OCI-LY7 (cell line): ENCODE data around the gene BGLAP. TPM values are rescaled to one million over a fixed set of nuclear protein-coding genes. Genes with fewer than 3 reads are reported as not detected.
A peak's percentile ranks its signal among the peaks of the same experiment; 100 is the strongest.

Source experiments
- BruUV-seq: library from RNA; stranded (reverse); fragments of 400-500 nt; replicated peaks from 2 replicates; lab custom pipeline; 2021; lab: Mats Ljungman, UMichigan
- CTCF ChIA-PET: fragments of 300-600 bp; sonication (Branson Sonifier 250); formaldehyde crosslinking; loops from one replicate; lab custom pipeline; 2022; ENCODE audit warnings: antibody characterized with exemption; ENCODE audit not compliant: unreplicated experiment; lab: Charles Lee
- POLR2A ChIA-PET: fragments of 300-600 bp; sonication (Branson Sonifier 250); formaldehyde crosslinking; loops from one replicate; lab custom pipeline; 2022; ENCODE audit warnings: antibody characterized with exemption; lab: Charles Lee
- DNase-seq: peaks from one replicate; pipeline ENCODE4 v3.0.0-alpha.2; 2015; ENCODE audit warnings: low spot score
- H2AFZ ChIP-seq: fragments of 200-600 bp; sonication (generic), shearing (Covaris generic); 2 replicates; pipeline ENCODE4 v1.6.1; 2014; ENCODE audit warnings: mild to moderate bottlenecking, antibody characterized with exemption, low read length, moderate library complexity
- H3K27ac ChIP-seq: fragments of 200-600 bp; sonication (generic); 2 replicates; pipeline ENCODE4 v1.5.1; 2014; ENCODE audit warnings: mixed run types, low read depth, mild to moderate bottlenecking, moderate library complexity, low read length, inconsistent platforms; ENCODE audit not compliant: poor library complexity, severe bottlenecking
- H3K36me3 ChIP-seq: fragments of 200-600 bp; sonication (generic); 2 replicates; pipeline ENCODE4 v1.6.1; 2014; ENCODE audit warnings: mild to moderate bottlenecking, antibody characterized with exemption, low read length, moderate library complexity, mixed read lengths; ENCODE audit not compliant: insufficient read depth
- H3K4me1 ChIP-seq: fragments of 200-600 bp; sonication (generic); 2 replicates; pipeline ENCODE4 v1.5.1; 2014; ENCODE audit warnings: mild to moderate bottlenecking, low read length; ENCODE audit not compliant: insufficient read depth, poor library complexity, severe bottlenecking
- H3K4me2 ChIP-seq: fragments of 200-600 bp; sonication (generic); 2 replicates; pipeline ENCODE4 v1.6.1; 2014; ENCODE audit warnings: mild to moderate bottlenecking, low read length
- H3K4me3 ChIP-seq: fragments of 200-600 bp; sonication (generic); 2 replicates; pipeline ENCODE4 v1.5.1; 2014; ENCODE audit warnings: mild to moderate bottlenecking, low read depth, low read length; ENCODE audit not compliant: poor library complexity, severe bottlenecking
- H3K79me2 ChIP-seq: fragments of 200-600 bp; sonication (generic); 2 replicates; pipeline ENCODE4 v1.6.1; 2016; ENCODE audit warnings: low read depth, mild to moderate bottlenecking, low read length, moderate library complexity, mixed read lengths; ENCODE audit not compliant: insufficient read depth
- H3K9me2 ChIP-seq: fragments of 200-600 bp; sonication (generic); 2 replicates; pipeline ENCODE4 v1.6.1; 2016; ENCODE audit warnings: mild to moderate bottlenecking, low read length, mixed read lengths; ENCODE audit not compliant: insufficient read depth
- H3K9me3 ChIP-seq: fragments of 200-600 bp; sonication (generic); 2 replicates; pipeline ENCODE4 v1.6.1; 2014; ENCODE audit warnings: mild to moderate bottlenecking, mixed run types, low read length, mixed read lengths
- H4K20me1 ChIP-seq: fragments of 200-600 bp; sonication (generic); 2 replicates; pipeline ENCODE4 v1.6.1; 2014; ENCODE audit warnings: mild to moderate bottlenecking, antibody characterized with exemption, low read length, moderate library complexity, mixed read lengths; ENCODE audit not compliant: insufficient read depth
- CTCF ChIP-seq: fragments of 200-600 bp; sonication (generic); conservative IDR thresholded peaks from 2 replicates; pipeline ENCODE4 v1.5.1; 2014; ENCODE audit warnings: mild to moderate bottlenecking, antibody characterized with exemption, low read length, moderate library complexity, mixed read lengths
- EZH2phosphoT487 ChIP-seq: fragments of 200-600 bp; sonication (generic); IDR thresholded peaks from 2 replicates; pipeline ENCODE4 v1.6.1; 2018; ENCODE audit warnings: low read depth, borderline replicate concordance, mild to moderate bottlenecking, mixed run types, antibody characterized with exemption, low read length, moderate library complexity, mixed read lengths
- intact Hi-C: fragments of 100-400 bp; cut with micrococcal nuclease; formaldehyde crosslinking; loops from one replicate; pipeline ENCODE4 v1.10.0; 2022; ENCODE audit not compliant: unreplicated experiment
- total RNA-seq, 2 experiments: library from RNA; depleted of rRNA in 1 of 2; stranded (reverse); fragments of >200 nt in 1 of 2; shearing (Covaris generic) in 1 of 2; gene quantifications; 2 replicates each; pipeline ENCODE4 v1.2.3, GENCODE V29; 2014 to 2022

BGLAP gene
- total RNA-seq, 2 experiments from 2014 or later: 3.7 to 6.0 TPM

- ChIA-PET POLR2A (interaction anchor here (0.6 kb wide), 1 partner anchor 402 kb away, joined by 3 read pairs; no protein-coding TSS in a partner anchor), CTCF (no interaction called here)
- Histone ChIP-seq H3K27ac (no peak overlapping the region), H3K4me2 (no peak overlapping the region), H3K4me1 (peaks cover 18% of the 10 kb centered on the region), H2AFZ (no peak overlapping the region), H3K79me2 (peaks cover 39% of the 10 kb centered on the region), H4K20me1 (peaks cover 19% of the 10 kb centered on the region; the same call in 1 of the 2 replicates), H3K9me2 (no peaks in the 10 kb centered on the region), H3K9me3 (no peaks in the 10 kb centered on the region), H3K4me3 (no peak overlapping the region), H3K36me3 (peaks cover 85% of the 10 kb centered on the region)
- intact Hi-C loops: no loop called here
- DNase-seq: no peak
- no TSS peak for BruUV-seq
- no peak for TF ChIP-seq EZH2phosphoT487
- TF ChIP-seq CTCF: no peak
These were observed 35.0 kb downstream of the BGLAP start for GRCh38 chr1:156276966-156277381.

GRCh38 chr1:156279837-156280236, 37.9 kb downstream of the BGLAP start:
- Histone ChIP-seq H3K36me3 (peaks cover 56% of the 10 kb centered on the region), H4K20me1 (peaks cover 19% of the 10 kb centered on the region; the same call in 1 of the 2 replicates), H3K9me2 (no peaks in the 10 kb centered on the region), H3K79me2 (peaks cover 43% of the 10 kb centered on the region), H3K9me3 (no peaks in the 10 kb centered on the region), H2AFZ (no peak overlapping the region), H3K4me1 (peaks cover 26% of the 10 kb centered on the region), H3K4me3 (no peak overlapping the region), H3K4me2 (0 out of 2 replicates have a peak overlapping the region, but pooled peaks have one; percentile 14), H3K27ac (no peak overlapping the region)
- TF ChIP-seq EZH2phosphoT487 (no peak), CTCF (no peak)
- ChIA-PET POLR2A (interaction anchor here (0.5 to 0.9 kb wide), 4 partner anchors 18 to 462 kb away, joined by 3 to 4 read pairs (median 3); partner anchors contain the start of gene KHDC4), CTCF (interaction anchor here (0.7 kb wide), 1 partner anchor 17 kb away, joined by 5 read pairs; no protein-coding TSS in a partner anchor)
- no TSS peak for BruUV-seq
- intact Hi-C loops: no loop called here
- no peak for DNase-seq

GRCh38 chr1:156281281-156281680, 39.3 kb downstream of the BGLAP start:
- Histone ChIP-seq H3K4me3 (peak overlapping the region; percentile 82), H2AFZ (no peak overlapping the region), H3K4me2 (peak overlapping the region; percentile 96), H3K27ac (peak overlapping the region; percentile 66), H3K9me3 (no peaks in the 10 kb centered on the region), H3K9me2 (no peaks in the 10 kb centered on the region), H3K4me1 (peaks cover 26% of the 10 kb centered on the region), H3K36me3 (peaks cover 43% of the 10 kb centered on the region), H4K20me1 (peaks cover 19% of the 10 kb centered on the region; the same call in 1 of the 2 replicates), H3K79me2 (peaks cover 43% of the 10 kb centered on the region)
- POLR2A ChIA-PET: interaction anchor here (0.5 to 2.8 kb wide), 3 partner anchors 45 to 146 kb away, joined by 3 to 11 read pairs (median 4); no protein-coding TSS in a partner anchor
- CTCF ChIA-PET: interaction anchor here (0.7 kb wide), 1 partner anchor 10 kb away, joined by 3 read pairs; no protein-coding TSS in a partner anchor
- BruUV-seq: no TSS peak
- DNase-seq: peak; percentile 69
- intact Hi-C loops: no loop called here
- TF ChIP-seq EZH2phosphoT487: no peak
- peak; percentile 38 for TF ChIP-seq CTCF
